Measurements from ENCODE around the gene PRAMEF27.
"Not testable (repeated sequence)": the region's sequence is repeated elsewhere in the genome, so short reads cannot be mapped to it uniquely, and the experiment has no call there.

- TF ChIP-seq CTCF (conservative IDR thresholded peaks at IDR 0.05); ZFX (IDR thresholded peaks at IDR 0.05): not testable (repeated sequence)
Measured at GRCh38 chr1:13070474-13070873, 14.1 kb upstream of the PRAMEF27 start, which contains the start of gene PRAMEF25.

Measured in C4-2B (cell line).